HG03060 (cell line): Measurements from ENCODE around the gene THOP1.

Experiments
- ATAC-seq: cut with Tn5 transposase; IDR thresholded peaks from one replicate; pipeline ENCODE4 v1.9.1; 2021; ENCODE audit warnings: low read depth, moderate number of reproducible peaks; ENCODE audit not compliant: unreplicated experiment

THOP1 gene

GRCh38 chr19:2785244-2785997 is at the start of gene THOP1:
THOP1 (plus strand) TSS chr19:2785503; CDS start chr19:2785663, 160 bp downstream.
- ATAC-seq: peak; percentile 48

- ATAC-seq: no peak
These were observed 48.6 kb upstream of the THOP1 start for GRCh38 chr19:2736550-2737190.

GRCh38 chr19:2739602-2740313 is 45.5 kb upstream of the THOP1 start, which contains the start of gene SLC39A3:
SLC39A3 (minus strand) TSS chr19:2740017; CDS start chr19:2737257, 2,760 bp downstream.
- peak; percentile 78 for ATAC-seq

GRCh38 chr19:2740314-2740656 is 45.0 kb upstream of the THOP1 start:
- ATAC-seq: no peak

- no peak for ATAC-seq
These were observed 42.2 kb upstream of the THOP1 start for GRCh38 chr19:2743099-2743498.

GRCh38 chr19:2744113-2744512 is 41.2 kb upstream of the THOP1 start:
- ATAC-seq: no peak

GRCh38 chr19:2747349-2747748 is 38.0 kb upstream of the THOP1 start:
- no peak for ATAC-seq

GRCh38 chr19:2750808-2751437 is 34.4 kb upstream of the THOP1 start:
- no peak for ATAC-seq

- ATAC-seq: no peak
These were observed 33.9 kb upstream of the THOP1 start for GRCh38 chr19:2751438-2751830.

- ATAC-seq: no peak
These were observed 30.4 kb upstream of the THOP1 start for GRCh38 chr19:2754659-2755447.

- no peak for ATAC-seq
These were observed 29.9 kb upstream of the THOP1 start for GRCh38 chr19:2755448-2755705.

GRCh38 chr19:2755811-2756210 is 29.5 kb upstream of the THOP1 start:
- no peak for ATAC-seq

GRCh38 chr19:2756477-2756876 is 28.8 kb upstream of the THOP1 start:
- no peak for ATAC-seq

- ATAC-seq: no peak
These were observed 28.1 kb upstream of the THOP1 start for GRCh38 chr19:2756921-2757881.

GRCh38 chr19:2758601-2759313 is 26.5 kb upstream of the THOP1 start:
- ATAC-seq: no peak

GRCh38 chr19:2759362-2759761 is 25.9 kb upstream of the THOP1 start:
- no peak for ATAC-seq

GRCh38 chr19:2759965-2760364 is 25.3 kb upstream of the THOP1 start:
- no peak for ATAC-seq

- no peak for ATAC-seq
These were observed 24.0 kb upstream of the THOP1 start for GRCh38 chr19:2761309-2761677.
